Stimulated activated CD8-positive, alpha-beta memory T cell treated with anti-CD3 and anti-CD28 coated beads, Interleukin-12 subunit alpha, Interleukin-12 subunit beta, amount 100 ng/mL, for 24 hours (primary cell): ENCODE results near the gene OPN4.

ENCODE experiments used
- DNase-seq: peaks from one replicate; pipeline ENCODE4 v3.0.0-alpha.2; 2020; ENCODE audit errors: extremely low read depth

OPN4 gene

GRCh38 chr10:86647773-86648703 lies 6.3 kb upstream of the OPN4 start:
- DNase-seq, result no peak

- DNase-seq, result no peak
Observed at GRCh38 chr10:86648704-86649427, 5.5 kb upstream of the OPN4 start.

GRCh38 chr10:86649471-86650150 lies 4.7 kb upstream of the OPN4 start:
- DNase-seq, result no peak

GRCh38 chr10:86650151-86650550 lies 4.2 kb upstream of the OPN4 start:
- DNase-seq, result no peak

- no peak for DNase-seq
Observed at GRCh38 chr10:86651021-86651471, 3.3 kb upstream of the OPN4 start.

GRCh38 chr10:86651631-86652331 lies 2.6 kb upstream of the OPN4 start:
- no peak for DNase-seq

GRCh38 chr10:86652361-86653202 lies 1.8 kb upstream of the OPN4 start:
- DNase-seq, result no peak

GRCh38 chr10:86653379-86653778 lies 968 bp upstream of the OPN4 start:
- DNase-seq, result no peak

GRCh38 chr10:86653987-86654386 lies 360 bp upstream of the OPN4 start:
- no peak for DNase-seq

GRCh38 chr10:86655173-86655540 lies 810 bp downstream of the OPN4 start:
- DNase-seq, result no peak

GRCh38 chr10:86655596-86655995 lies 1.2 kb downstream of the OPN4 start:
- no peak for DNase-seq

GRCh38 chr10:86657011-86657395 lies 2.7 kb downstream of the OPN4 start:
- no peak for DNase-seq

- DNase-seq, result no peak
Observed at GRCh38 chr10:86657396-86658011, 3.2 kb downstream of the OPN4 start.

GRCh38 chr10:86658261-86658741 lies 4.0 kb downstream of the OPN4 start:
- no peak for DNase-seq

- no peak for DNase-seq
Observed at GRCh38 chr10:86658751-86659150, 4.4 kb downstream of the OPN4 start.

- DNase-seq, result no peak
Observed at GRCh38 chr10:86659161-86659691, 4.9 kb downstream of the OPN4 start.

- DNase-seq, result no peak
Observed at GRCh38 chr10:86659721-86660453, 5.5 kb downstream of the OPN4 start.

GRCh38 chr10:86661161-86662025 lies 7.0 kb downstream of the OPN4 start:
- DNase-seq, result no peak
